Fibroblast of pulmonary artery (primary cell): Measurements from ENCODE around the gene SMIM33.

Experiments
- DNase-seq: peaks from one replicate; pipeline ENCODE4 v3.0.0-alpha.2; 2010; ENCODE audit warnings: low read depth
- H3K4me3 ChIP-seq: replicated peaks from 2 replicates; pipeline ENCODE4 v1.5.1; 2011; ENCODE audit warnings: low read depth, mild to moderate bottlenecking, control low read depth, low read length, moderate library complexity
- CTCF ChIP-seq: IDR thresholded peaks from 2 replicates; pipeline ENCODE4 v1.5.1; 2011; ENCODE audit warnings: mild to moderate bottlenecking, control low read depth, low read length, inconsistent platforms; ENCODE audit errors: missing control alignments

The SMIM33 gene

GRCh38 chr5:139446956-139447779 is 23.6 kb upstream of the SMIM33 start:
- DNase-seq, result peak; percentile 37
- no peak for TF ChIP-seq CTCF
- no peak overlapping the region for H3K4me3 ChIP-seq

GRCh38 chr5:139451176-139451575 is 19.6 kb upstream of the SMIM33 start:
- DNase-seq, result no peak
- no peak for TF ChIP-seq CTCF
- H3K4me3 ChIP-seq, result no peak overlapping the region

GRCh38 chr5:139451878-139452660 is 18.7 kb upstream of the SMIM33 start:
- TF ChIP-seq CTCF, result no peak
- H3K4me3 ChIP-seq, result no peak overlapping the region
- no peak for DNase-seq

- no peak for DNase-seq
- TF ChIP-seq CTCF, result no peak
- H3K4me3 ChIP-seq, result no peak overlapping the region
Observed at GRCh38 chr5:139453683-139454567, 16.9 kb upstream of the SMIM33 start.

GRCh38 chr5:139454568-139455290 is 16.1 kb upstream of the SMIM33 start:
- no peak overlapping the region for H3K4me3 ChIP-seq
- TF ChIP-seq CTCF, result no peak
- no peak for DNase-seq

GRCh38 chr5:139456776-139457175 is 14.0 kb upstream of the SMIM33 start:
- DNase-seq, result no peak
- no peak for TF ChIP-seq CTCF

More at GRCh38 chr5:139456776-139457175, 14.0 kb upstream of the SMIM33 start:
- H3K4me3 ChIP-seq, result no peak overlapping the region
